ENCODE results near the gene CUL7.

DNA sequence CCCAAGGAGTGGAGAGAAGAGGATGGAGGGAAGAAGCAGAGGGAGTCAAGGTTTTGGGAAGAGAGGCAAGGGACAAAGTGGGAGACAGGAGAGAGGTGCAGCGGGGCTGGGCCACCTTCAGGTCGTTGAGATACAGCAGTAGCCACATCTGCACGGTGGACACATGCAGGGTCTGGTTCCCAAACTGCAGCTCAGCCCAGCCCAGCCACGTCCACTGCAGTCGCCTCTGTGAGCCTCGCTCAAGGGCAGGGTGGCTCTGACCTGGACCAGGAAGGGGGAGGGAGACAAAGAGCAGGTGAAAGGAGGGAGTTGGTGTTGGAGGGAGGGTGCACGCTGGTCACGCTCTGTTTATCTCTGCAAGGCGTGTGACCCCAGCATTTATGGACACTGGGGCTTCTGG lies 14.9 kb downstream of the CUL7 start:
- TF ChIP-seq, protein P1, sequence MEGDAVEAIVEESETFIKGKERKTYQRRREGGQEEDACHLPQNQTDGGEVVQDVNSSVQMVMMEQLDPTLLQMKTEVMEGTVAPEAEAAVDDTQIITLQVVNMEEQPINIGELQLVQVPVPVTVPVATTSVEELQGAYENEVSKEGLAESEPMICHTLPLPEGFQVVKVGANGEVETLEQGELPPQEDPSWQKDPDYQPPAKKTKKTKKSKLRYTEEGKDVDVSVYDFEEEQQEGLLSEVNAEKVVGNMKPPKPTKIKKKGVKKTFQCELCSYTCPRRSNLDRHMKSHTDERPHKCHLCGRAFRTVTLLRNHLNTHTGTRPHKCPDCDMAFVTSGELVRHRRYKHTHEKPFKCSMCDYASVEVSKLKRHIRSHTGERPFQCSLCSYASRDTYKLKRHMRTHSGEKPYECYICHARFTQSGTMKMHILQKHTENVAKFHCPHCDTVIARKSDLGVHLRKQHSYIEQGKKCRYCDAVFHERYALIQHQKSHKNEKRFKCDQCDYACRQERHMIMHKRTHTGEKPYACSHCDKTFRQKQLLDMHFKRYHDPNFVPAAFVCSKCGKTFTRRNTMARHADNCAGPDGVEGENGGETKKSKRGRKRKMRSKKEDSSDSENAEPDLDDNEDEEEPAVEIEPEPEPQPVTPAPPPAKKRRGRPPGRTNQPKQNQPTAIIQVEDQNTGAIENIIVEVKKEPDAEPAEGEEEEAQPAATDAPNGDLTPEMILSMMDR (optimal IDR thresholded peaks at IDR 0.05 in 1 of 3, IDR thresholded peaks at IDR 0.05 in 1 of 3, conservative IDR thresholded peaks at IDR 0.05 in 1 of 3; ENCODE audit: extremely low read depth in 1 of 3, insufficient read depth in 2 of 3, low read length in 3 of 3), result no peak
- TF ChIP-seq EZH2 (IDR thresholded peaks at IDR 0.05; ENCODE audit: low read length), result no peak

All from keratinocyte (primary cell).